Measurements from ENCODE around the gene WSB1.
"Not testable (repeated sequence)": the region's sequence is repeated elsewhere in the genome, so short reads cannot be mapped to it uniquely, and the experiment has no call there.

Gene WSB1

GRCh38 chr17:27266228-27266627 lies 27.7 kb upstream of the WSB1 start:
- Mint-ChIP-seq H3K27ac (no peak overlapping the region), H3K36me3 (no peaks in the 10 kb centered on the region), H3K9me3 (ENCODE audit: low read depth) (no peaks in the 10 kb centered on the region), H3K4me1 (ENCODE audit: low read depth) (no peaks in the 10 kb centered on the region), H3K27me3 (peaks cover 7% of the 10 kb centered on the region), H3K4me3 (no peak overlapping the region)

- Mint-ChIP-seq H3K27ac (no peak overlapping the region), H3K4me3 (no peak overlapping the region), H3K9me3 (ENCODE audit: low read depth) (no peaks in the 10 kb centered on the region), H3K4me1 (ENCODE audit: low read depth) (no peaks in the 10 kb centered on the region), H3K36me3 (no peaks in the 10 kb centered on the region), H3K27me3 (peaks cover 5% of the 10 kb centered on the region)
Observed at GRCh38 chr17:27268394-27269085, 25.4 kb upstream of the WSB1 start.

- H3K27ac Mint-ChIP-seq = no peak overlapping the region
Observed at GRCh38 chr17:27269201-27269600, 24.7 kb upstream of the WSB1 start.

GRCh38 chr17:27269974-27270373 lies 23.9 kb upstream of the WSB1 start:
- H3K36me3 Mint-ChIP-seq = no peaks in the 10 kb centered on the region
- H3K4me3 Mint-ChIP-seq = no peak overlapping the region
- peaks cover 5% of the 10 kb centered on the region for H3K27me3 Mint-ChIP-seq
- H3K27ac Mint-ChIP-seq = no peak overlapping the region
- no peaks in the 10 kb centered on the region for H3K4me1 Mint-ChIP-seq (ENCODE audit: low read depth)
- no peaks in the 10 kb centered on the region for H3K9me3 Mint-ChIP-seq (ENCODE audit: low read depth)

More at GRCh38 chr17:27269201-27269600, 24.7 kb upstream of the WSB1 start:
- Mint-ChIP-seq H3K36me3 (no peaks in the 10 kb centered on the region), H3K4me1 (ENCODE audit: low read depth) (no peaks in the 10 kb centered on the region), H3K9me3 (ENCODE audit: low read depth) (no peaks in the 10 kb centered on the region), H3K4me3 (no peak overlapping the region), H3K27me3 (peaks cover 5% of the 10 kb centered on the region)

GRCh38 chr17:27276653-27277156 lies 17.2 kb upstream of the WSB1 start:
- Mint-ChIP-seq H3K27ac (no peak overlapping the region), H3K4me3 (no peak overlapping the region), H3K4me1 (ENCODE audit: low read depth) (no peaks in the 10 kb centered on the region), H3K36me3 (no peaks in the 10 kb centered on the region), H3K27me3 (no peaks in the 10 kb centered on the region), H3K9me3 (ENCODE audit: low read depth) (no peaks in the 10 kb centered on the region)

- not testable (repeated sequence) for H3K36me3 Mint-ChIP-seq; H3K4me3 Mint-ChIP-seq; H3K27ac Mint-ChIP-seq; H3K9me3 Mint-ChIP-seq (ENCODE audit: low read depth); H3K27me3 Mint-ChIP-seq; H3K4me1 Mint-ChIP-seq (ENCODE audit: low read depth)
Observed at GRCh38 chr17:27279132-27279531, 14.8 kb upstream of the WSB1 start.

GRCh38 chr17:27280527-27280926 lies 13.4 kb upstream of the WSB1 start:
- H3K4me3 Mint-ChIP-seq = no peak overlapping the region
- H3K9me3 Mint-ChIP-seq (ENCODE audit: low read depth) = no peaks in the 10 kb centered on the region
- no peaks in the 10 kb centered on the region for H3K4me1 Mint-ChIP-seq (ENCODE audit: low read depth)
- no peaks in the 10 kb centered on the region for H3K36me3 Mint-ChIP-seq
- no peaks in the 10 kb centered on the region for H3K27me3 Mint-ChIP-seq
- H3K27ac Mint-ChIP-seq = no peak overlapping the region

- no peak overlapping the region for H3K4me3 Mint-ChIP-seq
- no peaks in the 10 kb centered on the region for H3K27me3 Mint-ChIP-seq
- no peaks in the 10 kb centered on the region for H3K9me3 Mint-ChIP-seq (ENCODE audit: low read depth)
- no peaks in the 10 kb centered on the region for H3K36me3 Mint-ChIP-seq
- H3K27ac Mint-ChIP-seq = no peak overlapping the region
- H3K4me1 Mint-ChIP-seq (ENCODE audit: low read depth) = no peaks in the 10 kb centered on the region
Observed at GRCh38 chr17:27281438-27281837, 12.5 kb upstream of the WSB1 start.

GRCh38 chr17:27282054-27282551 lies 11.8 kb upstream of the WSB1 start:
- Mint-ChIP-seq H3K36me3 (no peaks in the 10 kb centered on the region), H3K27ac (no peak overlapping the region), H3K4me3 (no peak overlapping the region), H3K9me3 (ENCODE audit: low read depth) (no peaks in the 10 kb centered on the region), H3K4me1 (ENCODE audit: low read depth) (no peaks in the 10 kb centered on the region), H3K27me3 (no peaks in the 10 kb centered on the region)

GRCh38 chr17:27283060-27283459 lies 10.9 kb upstream of the WSB1 start:
- Mint-ChIP-seq H3K9me3 (ENCODE audit: low read depth) (no peaks in the 10 kb centered on the region), H3K27ac (no peak overlapping the region), H3K4me1 (ENCODE audit: low read depth) (no peaks in the 10 kb centered on the region), H3K36me3 (no peaks in the 10 kb centered on the region), H3K27me3 (no peaks in the 10 kb centered on the region), H3K4me3 (no peak overlapping the region)

- no peak overlapping the region for H3K4me3 Mint-ChIP-seq
- peaks cover 1% of the 10 kb centered on the region for H3K27me3 Mint-ChIP-seq
- no peaks in the 10 kb centered on the region for H3K36me3 Mint-ChIP-seq
- H3K9me3 Mint-ChIP-seq (ENCODE audit: low read depth) = no peaks in the 10 kb centered on the region
- H3K27ac Mint-ChIP-seq = no peak overlapping the region
- no peaks in the 10 kb centered on the region for H3K4me1 Mint-ChIP-seq (ENCODE audit: low read depth)
Observed at GRCh38 chr17:27283751-27284150, 10.2 kb upstream of the WSB1 start.

- H3K27me3 Mint-ChIP-seq = peaks cover 1% of the 10 kb centered on the region
- H3K36me3 Mint-ChIP-seq = no peaks in the 10 kb centered on the region
- no peaks in the 10 kb centered on the region for H3K9me3 Mint-ChIP-seq (ENCODE audit: low read depth)
- H3K27ac Mint-ChIP-seq = no peak overlapping the region
- H3K4me3 Mint-ChIP-seq = no peak overlapping the region
- no peaks in the 10 kb centered on the region for H3K4me1 Mint-ChIP-seq (ENCODE audit: low read depth)
Observed at GRCh38 chr17:27284811-27285415, 9.0 kb upstream of the WSB1 start.

GRCh38 chr17:27285516-27285915 lies 8.4 kb upstream of the WSB1 start:
- peaks cover 1% of the 10 kb centered on the region for H3K27me3 Mint-ChIP-seq
- no peak overlapping the region for H3K4me3 Mint-ChIP-seq
- H3K27ac Mint-ChIP-seq = no peak overlapping the region
- no peaks in the 10 kb centered on the region for H3K9me3 Mint-ChIP-seq (ENCODE audit: low read depth)
- no peaks in the 10 kb centered on the region for H3K4me1 Mint-ChIP-seq (ENCODE audit: low read depth)
- no peaks in the 10 kb centered on the region for H3K36me3 Mint-ChIP-seq

GRCh38 chr17:27288183-27288582 lies 5.7 kb upstream of the WSB1 start:
- H3K4me1 Mint-ChIP-seq (ENCODE audit: low read depth) = peaks cover 1% of the 10 kb centered on the region
- H3K27ac Mint-ChIP-seq = no peak overlapping the region
- H3K36me3 Mint-ChIP-seq = no peaks in the 10 kb centered on the region
- H3K4me3 Mint-ChIP-seq = no peak overlapping the region
- no peaks in the 10 kb centered on the region for H3K9me3 Mint-ChIP-seq (ENCODE audit: low read depth)
- peaks cover 1% of the 10 kb centered on the region for H3K27me3 Mint-ChIP-seq

GRCh38 chr17:27289856-27290255 lies 4.1 kb upstream of the WSB1 start:
- Mint-ChIP-seq H3K27ac (no peak overlapping the region), H3K27me3 (peaks cover 1% of the 10 kb centered on the region), H3K4me1 (ENCODE audit: low read depth) (peaks cover 8% of the 10 kb centered on the region), H3K36me3 (no peaks in the 10 kb centered on the region), H3K4me3 (no peak overlapping the region), H3K9me3 (ENCODE audit: low read depth) (no peaks in the 10 kb centered on the region)
